Uterus (tissue), 4 donors: ENCODE measurements around the gene SYNGR2. TPM values are rescaled to one million over a fixed set of nuclear protein-coding genes. Genes with fewer than 3 reads are reported as not detected.
A peak's percentile ranks its signal among the peaks of the same experiment; 100 is the strongest.
"Not testable (repeated sequence)": the region's sequence is repeated elsewhere in the genome, so short reads cannot be mapped to it uniquely, and the experiment has no call there.

Source experiments
- DNase-seq, 2 donors: peaks; one replicate each; pipeline ENCODE4 v3.0.0-alpha.2; 2019 to 2020
- H3K27ac ChIP-seq, 2 donors: fragments of 200-600 bp; sonication (generic); 1 replicate in 1 of 2; 2 replicates in 1 of 2; pipeline ENCODE4 v1.5.1; 2016 to 2018
- H3K27me3 ChIP-seq, 2 donors: fragments of 200-600 bp; sonication (generic); one replicate each; pipeline ENCODE4 v1.5.1; 2018 to 2019; ENCODE audit warnings: control low read depth in 1 of 2
- H3K36me3 ChIP-seq, 2 donors: fragments of 200-600 bp; sonication (generic); one replicate each; pipeline ENCODE4 v1.5.1; 2019; ENCODE audit warnings: control low read depth in 1 of 2
- H3K4me1 ChIP-seq, 2 donors: fragments of 200-600 bp; sonication (generic); one replicate each; pipeline ENCODE4 v1.5.1; 2018 to 2019; ENCODE audit warnings: control low read depth in 1 of 2
- H3K4me3 ChIP-seq, 2 donors: fragments of 200-600 bp; sonication (generic); 1 replicate in 1 of 2; 2 replicates in 1 of 2; pipeline ENCODE4 v1.5.1; 2018 to 2019; ENCODE audit warnings: mild to moderate bottlenecking in 1 of 2
- H3K9me3 ChIP-seq, 2 donors: fragments of 200-600 bp; sonication (generic); one replicate each; pipeline ENCODE4 v1.5.1; 2019; ENCODE audit warnings: control low read depth in 1 of 2
- POLR2A ChIP-seq, 2 donors: fragments of 450-650 bp; IDR thresholded peaks; one replicate each; pipeline ENCODE4 v1.6.1; 2016; ENCODE audit warnings: antibody characterized with exemption in 2 of 2, mild to moderate bottlenecking in 1 of 2, moderate library complexity in 1 of 2
- intact Hi-C: fragments of 100-400 bp; cut with DNase I; formaldehyde crosslinking; loops from one replicate; pipeline ENCODE4 v1.15.1; 2023; ENCODE audit warnings: low total_unique reads
- total RNA-seq, 4 donors: library from RNA; depleted of rRNA in 3 of 4; stranded (reverse); fragments of >200 nt in 3 of 4; gene quantifications; one replicate each; pipeline versions ENCODE4 v1.1.0 to v1.2.4, GENCODE V29; 2014 to 2023
- TF ChIP-seq, protein P1 (sequence below), 4 experiments: fragments of 200-600 bp in 2 of 4; fragments of 450-650 bp in 2 of 4; sonication (generic) in 2 of 4; IDR thresholded peaks; one replicate each; pipeline ENCODE4 v1.5.1; 2016 to 2019; ENCODE audit warnings: antibody characterized with exemption in 4 of 4, mild to moderate bottlenecking in 2 of 4, moderate library complexity in 1 of 4
- donor health status: DM: yes; HTN: yes; CAD: no.

The SYNGR2 gene
- total RNA-seq, 4 donors from 2014 or later = 16.7 to 83.2 (median 49.1) TPM

DNA sequence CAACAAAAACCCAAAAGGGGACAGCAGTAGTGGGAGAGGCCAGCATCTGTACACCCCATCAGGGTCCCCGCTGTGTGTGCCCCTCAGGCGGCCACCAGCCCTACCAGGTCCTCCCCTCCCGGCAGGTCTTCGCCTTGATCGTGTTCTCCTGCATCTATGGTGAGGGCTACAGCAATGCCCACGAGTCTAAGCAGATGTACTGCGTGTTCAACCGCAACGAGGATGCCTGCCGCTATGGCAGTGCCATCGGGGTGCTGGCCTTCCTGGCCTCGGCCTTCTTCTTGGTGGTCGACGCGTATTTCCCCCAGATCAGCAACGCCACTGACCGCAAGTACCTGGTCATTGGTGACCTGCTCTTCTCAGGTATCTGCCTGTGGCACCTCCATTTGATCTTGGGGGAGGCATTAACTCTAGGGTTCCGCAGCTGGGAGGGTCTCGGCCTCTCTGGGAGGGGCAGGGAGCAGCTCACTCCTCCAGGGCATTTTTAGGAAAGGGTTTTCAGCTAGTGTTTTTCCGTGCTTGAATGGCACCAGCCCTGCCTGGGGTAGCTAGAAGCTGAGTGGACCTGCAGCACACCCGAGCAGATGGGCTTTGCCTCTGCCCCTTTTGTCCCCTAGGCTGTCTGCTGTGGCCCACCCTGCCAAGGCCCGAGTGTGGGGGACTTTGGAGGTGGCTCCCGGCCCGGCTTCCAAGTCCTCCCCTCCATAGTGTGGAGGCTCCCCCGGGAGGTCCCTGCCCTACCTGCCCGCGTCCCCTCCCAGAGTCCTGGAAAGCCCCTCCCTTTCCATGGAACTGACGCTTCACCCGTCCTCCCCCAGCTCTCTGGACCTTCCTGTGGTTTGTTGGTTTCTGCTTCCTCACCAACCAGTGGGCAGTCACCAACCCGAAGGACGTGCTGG is 2.6 kb downstream of the SYNGR2 start:
- no peak overlapping the region for H3K4me3 ChIP-seq
- no peaks in the 10 kb centered on the region for H3K9me3 ChIP-seq
- peak overlapping the region in 1 of 2 donors; percentile 85 for H3K27ac ChIP-seq
- no peak for DNase-seq
- TF ChIP-seq, protein P1, sequence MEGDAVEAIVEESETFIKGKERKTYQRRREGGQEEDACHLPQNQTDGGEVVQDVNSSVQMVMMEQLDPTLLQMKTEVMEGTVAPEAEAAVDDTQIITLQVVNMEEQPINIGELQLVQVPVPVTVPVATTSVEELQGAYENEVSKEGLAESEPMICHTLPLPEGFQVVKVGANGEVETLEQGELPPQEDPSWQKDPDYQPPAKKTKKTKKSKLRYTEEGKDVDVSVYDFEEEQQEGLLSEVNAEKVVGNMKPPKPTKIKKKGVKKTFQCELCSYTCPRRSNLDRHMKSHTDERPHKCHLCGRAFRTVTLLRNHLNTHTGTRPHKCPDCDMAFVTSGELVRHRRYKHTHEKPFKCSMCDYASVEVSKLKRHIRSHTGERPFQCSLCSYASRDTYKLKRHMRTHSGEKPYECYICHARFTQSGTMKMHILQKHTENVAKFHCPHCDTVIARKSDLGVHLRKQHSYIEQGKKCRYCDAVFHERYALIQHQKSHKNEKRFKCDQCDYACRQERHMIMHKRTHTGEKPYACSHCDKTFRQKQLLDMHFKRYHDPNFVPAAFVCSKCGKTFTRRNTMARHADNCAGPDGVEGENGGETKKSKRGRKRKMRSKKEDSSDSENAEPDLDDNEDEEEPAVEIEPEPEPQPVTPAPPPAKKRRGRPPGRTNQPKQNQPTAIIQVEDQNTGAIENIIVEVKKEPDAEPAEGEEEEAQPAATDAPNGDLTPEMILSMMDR (IDR thresholded peaks at IDR 0.05) = no peak
- TF ChIP-seq POLR2A (IDR thresholded peaks at IDR 0.05) = no peak
- H3K27me3 ChIP-seq = no peaks in the 10 kb centered on the region
- intact Hi-C loops = no loop called here
- peaks cover 0 to 16% of the 10 kb centered on the region in 2 donors for H3K4me1 ChIP-seq
- H3K36me3 ChIP-seq = no peaks in the 10 kb centered on the region

DNA sequence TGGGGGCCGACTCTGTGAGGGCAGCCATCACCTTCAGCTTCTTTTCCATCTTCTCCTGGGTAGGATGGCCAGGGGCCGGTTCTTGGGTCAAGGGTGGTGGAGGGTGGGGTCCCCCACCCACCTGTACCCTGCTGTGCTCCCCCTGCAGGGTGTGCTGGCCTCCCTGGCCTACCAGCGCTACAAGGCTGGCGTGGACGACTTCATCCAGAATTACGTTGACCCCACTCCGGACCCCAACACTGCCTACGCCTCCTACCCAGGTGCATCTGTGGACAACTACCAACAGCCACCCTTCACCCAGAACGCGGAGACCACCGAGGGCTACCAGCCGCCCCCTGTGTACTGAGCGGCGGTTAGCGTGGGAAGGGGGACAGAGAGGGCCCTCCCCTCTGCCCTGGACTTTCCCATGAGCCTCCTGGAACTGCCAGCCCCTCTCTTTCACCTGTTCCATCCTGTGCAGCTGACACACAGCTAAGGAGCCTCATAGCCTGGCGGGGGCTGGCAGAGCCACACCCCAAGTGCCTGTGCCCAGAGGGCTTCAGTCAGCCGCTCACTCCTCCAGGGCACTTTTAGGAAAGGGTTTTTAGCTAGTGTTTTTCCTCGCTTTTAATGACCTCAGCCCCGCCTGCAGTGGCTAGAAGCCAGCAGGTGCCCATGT is 3.3 kb downstream of the SYNGR2 start:
- DNase-seq, H3K36me3 ChIP-seq, intact Hi-C loops, H3K4me3 ChIP-seq, H3K27me3 ChIP-seq, H3K9me3 ChIP-seq: not testable (repeated sequence)
- Histone ChIP-seq H3K4me1 (peaks cover 0 to 16% of the 10 kb centered on the region in 2 donors), H3K27ac (peak overlapping the region; percentile 81 to 85)

DNA sequence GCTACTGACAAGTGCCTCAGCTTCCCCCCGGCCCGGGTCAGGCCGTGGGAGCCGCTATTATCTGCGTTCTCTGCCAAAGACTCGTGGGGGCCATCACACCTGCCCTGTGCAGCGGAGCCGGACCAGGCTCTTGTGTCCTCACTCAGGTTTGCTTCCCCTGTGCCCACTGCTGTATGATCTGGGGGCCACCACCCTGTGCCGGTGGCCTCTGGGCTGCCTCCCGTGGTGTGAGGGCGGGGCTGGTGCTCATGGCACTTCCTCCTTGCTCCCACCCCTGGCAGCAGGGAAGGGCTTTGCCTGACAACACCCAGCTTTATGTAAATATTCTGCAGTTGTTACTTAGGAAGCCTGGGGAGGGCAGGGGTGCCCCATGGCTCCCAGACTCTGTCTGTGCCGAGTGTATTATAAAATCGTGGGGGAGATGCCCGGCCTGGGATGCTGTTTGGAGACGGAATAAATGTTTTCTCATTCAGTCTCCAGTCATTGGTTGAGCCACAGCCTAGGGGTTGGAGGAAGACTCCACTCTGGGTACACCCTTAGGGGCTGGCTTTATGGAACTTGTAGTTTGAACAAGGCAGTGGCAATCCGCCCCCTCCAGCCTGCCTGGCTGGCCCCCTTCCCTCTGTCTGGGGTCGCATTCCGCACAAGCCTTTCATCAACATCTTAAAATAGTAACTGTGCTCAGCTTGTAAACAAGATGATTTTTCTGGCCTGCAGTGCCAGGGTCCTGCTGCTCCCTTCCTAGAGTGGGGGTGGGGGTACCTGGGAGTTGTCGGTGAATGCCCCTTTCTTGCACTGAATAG is 4.1 kb downstream of the SYNGR2 start:
- peak; percentile 32 to 54 for DNase-seq
- Histone ChIP-seq H3K27me3 (no peaks in the 10 kb centered on the region), H3K4me3 (no peak overlapping the region), H3K4me1 (peaks cover 0 to 16% of the 10 kb centered on the region in 2 donors), H3K9me3 (no peaks in the 10 kb centered on the region), H3K36me3 (no peaks in the 10 kb centered on the region), H3K27ac (peak overlapping the region; percentile 81 to 85)
- TF ChIP-seq, protein P1 (IDR thresholded peaks at IDR 0.05) = no peak
- TF ChIP-seq POLR2A (IDR thresholded peaks at IDR 0.05) = no peak
- intact Hi-C loops = no loop called here

DNA sequence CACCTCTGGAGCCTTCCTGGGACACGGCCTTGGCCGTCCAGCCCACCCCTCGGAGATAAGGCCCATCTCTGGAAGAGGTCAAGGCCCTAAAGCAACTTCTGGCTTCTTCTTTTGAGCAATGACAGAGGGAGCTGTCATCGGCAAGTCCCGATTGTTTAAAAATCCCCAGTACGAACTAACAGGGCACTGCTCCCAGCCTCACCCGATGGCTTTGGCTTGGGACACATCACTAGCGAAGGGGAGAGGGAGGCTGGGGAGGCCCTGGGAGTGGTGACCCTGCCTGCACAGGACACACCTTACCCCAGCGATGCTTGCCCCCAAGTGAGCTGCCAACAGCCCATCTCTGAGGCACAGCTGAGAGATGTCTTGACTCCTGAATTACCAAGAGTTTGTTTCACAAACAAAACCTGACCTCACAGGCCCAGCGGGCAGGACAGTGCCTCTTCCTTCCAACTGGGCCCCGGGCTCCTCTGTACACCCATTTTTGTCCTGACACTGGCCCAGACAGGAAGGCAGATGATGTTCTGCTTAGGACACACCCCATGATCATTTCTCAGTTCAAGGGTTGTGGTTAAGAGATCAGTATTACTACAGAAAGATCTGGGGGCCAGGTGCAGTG is 4.8 kb downstream of the SYNGR2 start:
- DNase-seq = peak in 1 of 2 donors; percentile 24
- Histone ChIP-seq H3K9me3 (no peaks in the 10 kb centered on the region), H3K27me3 (no peaks in the 10 kb centered on the region), H3K4me3 (no peak overlapping the region), H3K27ac (peak overlapping the region; percentile 81 to 85), H3K4me1 (peaks cover 0 to 16% of the 10 kb centered on the region in 2 donors), H3K36me3 (no peaks in the 10 kb centered on the region)
- TF ChIP-seq, protein P1 (IDR thresholded peaks at IDR 0.05) = no peak
- TF ChIP-seq POLR2A (IDR thresholded peaks at IDR 0.05) = no peak
- intact Hi-C loops = no loop called here

DNA sequence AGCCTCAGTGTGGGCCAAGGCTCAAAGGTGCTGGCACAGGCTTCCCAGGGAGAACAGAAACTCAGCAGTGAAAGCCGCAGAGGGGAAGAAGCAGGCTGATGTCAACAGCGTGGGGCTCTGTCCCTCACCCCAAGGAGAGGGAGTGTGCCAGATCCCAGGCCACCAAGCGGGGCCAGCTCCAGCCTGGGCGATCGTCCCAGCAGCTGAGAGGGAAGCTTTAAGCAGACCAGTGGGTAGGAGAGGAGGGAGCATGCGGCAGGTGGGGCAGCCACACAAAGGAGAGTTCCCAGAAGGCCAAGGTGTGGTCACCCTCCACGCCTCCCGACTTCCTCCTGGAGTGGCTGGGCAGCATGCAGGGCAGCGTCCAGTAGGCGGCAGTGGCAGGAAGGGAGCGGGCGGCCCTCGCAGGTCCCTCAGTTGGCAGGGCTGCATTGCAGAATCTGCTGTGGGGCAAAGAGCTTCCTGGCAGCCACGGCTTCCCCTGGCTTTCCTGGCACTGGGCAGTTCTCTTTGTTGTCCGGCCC is 6.0 kb downstream of the SYNGR2 start:
- no peaks in the 10 kb centered on the region for H3K27me3 ChIP-seq
- H3K9me3 ChIP-seq = no peaks in the 10 kb centered on the region
- H3K4me3 ChIP-seq = no peak overlapping the region
- DNase-seq = peak; percentile 50 to 73
- TF ChIP-seq, protein P1 (IDR thresholded peaks at IDR 0.05) = peak in 3 of 4 experiments; percentile 12 to 64 (median 63)
- peak in 1 of 2 donors; percentile 38 for TF ChIP-seq POLR2A (IDR thresholded peaks at IDR 0.05)
- H3K27ac ChIP-seq = peak overlapping the region; percentile 81 to 85
- intact Hi-C loops = no loop called here
- peaks cover 0 to 16% of the 10 kb centered on the region in 2 donors for H3K4me1 ChIP-seq
- no peaks in the 10 kb centered on the region for H3K36me3 ChIP-seq
